ENCODE measurements around the gene AGPAT4. TPM values are rescaled to one million over a fixed set of nuclear protein-coding genes. Genes with fewer than 3 reads are reported as not detected.

Gene AGPAT4
- total RNA-seq, 1 donor from 2014 or later, result 6.1 TPM

- DNase-seq (ENCODE audit: low read depth, low spot score), result no peak
Observed at GRCh38 chr6:161166176-161166575, 107.7 kb downstream of the AGPAT4 start.

GRCh38 chr6:161164182-161164625 is 109.7 kb downstream of the AGPAT4 start:
- no peak for DNase-seq (ENCODE audit: low read depth, low spot score)

- DNase-seq (ENCODE audit: low read depth, low spot score), result no peak
Observed at GRCh38 chr6:161163466-161164181, 110.2 kb downstream of the AGPAT4 start.

GRCh38 chr6:161162722-161163121 is 111.1 kb downstream of the AGPAT4 start:
- no peak for DNase-seq (ENCODE audit: low read depth, low spot score)

- DNase-seq (ENCODE audit: low read depth, low spot score), result no peak
Observed at GRCh38 chr6:161161889-161162624, 111.8 kb downstream of the AGPAT4 start.

GRCh38 chr6:161161121-161161520 is 112.7 kb downstream of the AGPAT4 start:
- DNase-seq (ENCODE audit: low read depth, low spot score), result no peak

GRCh38 chr6:161154796-161155335 is 119.0 kb downstream of the AGPAT4 start:
- no peak for DNase-seq (ENCODE audit: low read depth, low spot score)

GRCh38 chr6:161153725-161154124 is 120.1 kb downstream of the AGPAT4 start:
- no peak for DNase-seq (ENCODE audit: low read depth, low spot score)

- no peak for DNase-seq (ENCODE audit: low read depth, low spot score)
Observed at GRCh38 chr6:161152907-161153662, 120.8 kb downstream of the AGPAT4 start.

GRCh38 chr6:161152527-161152862 is 121.4 kb downstream of the AGPAT4 start:
- DNase-seq (ENCODE audit: low read depth, low spot score), result no peak

GRCh38 chr6:161151660-161152526 is 122.0 kb downstream of the AGPAT4 start:
- DNase-seq (ENCODE audit: low read depth, low spot score), result no peak

GRCh38 chr6:161151059-161151645 is 122.7 kb downstream of the AGPAT4 start:
- DNase-seq (ENCODE audit: low read depth, low spot score), result no peak

- DNase-seq (ENCODE audit: low read depth, low spot score), result no peak
Observed at GRCh38 chr6:161150566-161150965, 123.3 kb downstream of the AGPAT4 start.

- no peak for DNase-seq (ENCODE audit: low read depth, low spot score)
Observed at GRCh38 chr6:161150136-161150535, 123.7 kb downstream of the AGPAT4 start.

GRCh38 chr6:161143663-161144430 is 130.0 kb downstream of the AGPAT4 start:
- DNase-seq (ENCODE audit: low read depth, low spot score), result no peak

GRCh38 chr6:161142957-161143296 is 130.9 kb downstream of the AGPAT4 start:
- DNase-seq (ENCODE audit: low read depth, low spot score), result no peak

- no peak for DNase-seq (ENCODE audit: low read depth, low spot score)
Observed at GRCh38 chr6:161141173-161141572, 132.7 kb downstream of the AGPAT4 start.

GRCh38 chr6:161140554-161140875 is 133.3 kb downstream of the AGPAT4 start:
- DNase-seq (ENCODE audit: low read depth, low spot score), result no peak

GRCh38 chr6:161139766-161140553 is 133.9 kb downstream of the AGPAT4 start:
- no peak for DNase-seq (ENCODE audit: low read depth, low spot score)

Measured in pulmonary artery endothelial cell (primary cell).